DOHH2 (cell line): Measurements from ENCODE around the gene TIMM44.

Source experiments
- H3F3A ChIP-seq: fragments of 200-600 bp; sonication (generic), shearing (Covaris generic); 2 replicates; pipeline ENCODE4 v1.6.0; 2016; ENCODE audit warnings: antibody characterized with exemption, mild to moderate bottlenecking; ENCODE audit not compliant: control insufficient read depth, insufficient read depth
- H3K27ac ChIP-seq: fragments of 200-600 bp; sonication (generic); 2 replicates; pipeline ENCODE4 v1.5.1; 2014; ENCODE audit warnings: low read depth, mild to moderate bottlenecking, low read length, moderate library complexity
- H3K27me3 ChIP-seq: fragments of 200-600 bp; sonication (generic); 2 replicates; pipeline ENCODE4 v1.6.1; 2014; ENCODE audit warnings: mild to moderate bottlenecking, low read length, mixed read lengths; ENCODE audit not compliant: control insufficient read depth
- H3K36me3 ChIP-seq: fragments of 200-600 bp; sonication (generic); 2 replicates; pipeline ENCODE4 v1.6.1; 2014; ENCODE audit warnings: mild to moderate bottlenecking, low read length, moderate library complexity, mixed read lengths; ENCODE audit not compliant: control insufficient read depth
- H3K4me1 ChIP-seq: fragments of 200-600 bp; sonication (generic); 2 replicates; pipeline ENCODE4 v1.6.1; 2014; ENCODE audit warnings: mild to moderate bottlenecking, low read length, mixed read lengths; ENCODE audit not compliant: control insufficient read depth
- H3K4me2 ChIP-seq: fragments of 200-600 bp; sonication (generic); 2 replicates; pipeline ENCODE4 v1.6.0; 2014; ENCODE audit warnings: mild to moderate bottlenecking, low read length, moderate library complexity
- H3K4me3 ChIP-seq: fragments of 200-600 bp; sonication (generic); 2 replicates; pipeline ENCODE4 v1.5.1; 2014; ENCODE audit warnings: mild to moderate bottlenecking, low read length, mixed read lengths
- H3K79me2 ChIP-seq: fragments of 200-600 bp; sonication (generic); 2 replicates; pipeline ENCODE4 v1.6.1; 2014; ENCODE audit warnings: mild to moderate bottlenecking, low read length, mixed read lengths; ENCODE audit not compliant: control insufficient read depth
- H3K9me2 ChIP-seq: fragments of 200-600 bp; sonication (generic); replicated peaks from 2 replicates; pipeline ENCODE4 v1.6.1; 2014; ENCODE audit warnings: mild to moderate bottlenecking, low read length, mixed read lengths; ENCODE audit not compliant: control insufficient read depth
- H3K9me3 ChIP-seq: fragments of 200-600 bp; sonication (generic); 2 replicates; pipeline ENCODE4 v1.6.1; 2014; ENCODE audit warnings: antibody characterized with exemption, low read length, mixed read lengths; ENCODE audit not compliant: control insufficient read depth, insufficient read depth
- H4K20me1 ChIP-seq: fragments of 200-600 bp; sonication (generic); 2 replicates; pipeline ENCODE4 v1.6.0; 2014; ENCODE audit warnings: low read depth, mild to moderate bottlenecking, antibody characterized with exemption, low read length, moderate library complexity; ENCODE audit not compliant: control insufficient read depth, insufficient read depth
- CTCF ChIP-seq: fragments of 200-600 bp; sonication (generic); IDR thresholded peaks from one replicate; pipeline ENCODE4 v1.5.1; 2014; ENCODE audit warnings: antibody characterized with exemption, mild to moderate bottlenecking, low read depth, low read length; ENCODE audit not compliant: poor library complexity, severe bottlenecking
- EZH2phosphoT487 ChIP-seq: fragments of 200-600 bp; sonication (generic); IDR thresholded peaks from 2 replicates; pipeline ENCODE4 v1.6.1; 2017; ENCODE audit warnings: borderline replicate concordance, mild to moderate bottlenecking, antibody characterized with exemption, low read length, moderate library complexity, mixed read lengths

The TIMM44 gene

GRCh38 chr19:7955696-7956095 lies 12.2 kb upstream of the TIMM44 start:
- no peaks in the 10 kb centered on the region for H3K9me2 ChIP-seq
- H3K79me2 ChIP-seq = no peaks in the 10 kb centered on the region
- H4K20me1 ChIP-seq = no peaks in the 10 kb centered on the region
- no peaks in the 10 kb centered on the region for H3K27me3 ChIP-seq
- H3K4me2 ChIP-seq = no peak overlapping the region
- no peak overlapping the region for H3K4me3 ChIP-seq
- TF ChIP-seq EZH2phosphoT487 (no peak), CTCF (no peak)
- H3F3A ChIP-seq = peaks cover 9% of the 10 kb centered on the region
- no peak overlapping the region for H3K27ac ChIP-seq
- no peaks in the 10 kb centered on the region for H3K4me1 ChIP-seq
- H3K36me3 ChIP-seq = peaks cover 10% of the 10 kb centered on the region
- no peaks in the 10 kb centered on the region for H3K9me3 ChIP-seq

- Histone ChIP-seq H3K79me2 (no peaks in the 10 kb centered on the region), H3K9me2 (no peaks in the 10 kb centered on the region), H3K36me3 (no peaks in the 10 kb centered on the region), H3K27me3 (no peaks in the 10 kb centered on the region), H4K20me1 (no peaks in the 10 kb centered on the region), H3K4me3 (no peak overlapping the region), H3F3A (no peaks in the 10 kb centered on the region; the same call in 1 of the 2 replicates), H3K27ac (no peak overlapping the region), H3K4me2 (no peak overlapping the region), H3K9me3 (no peaks in the 10 kb centered on the region), H3K4me1 (no peaks in the 10 kb centered on the region)
- no peak for TF ChIP-seq CTCF
- TF ChIP-seq EZH2phosphoT487 = no peak
These were observed 10.1 kb upstream of the TIMM44 start for GRCh38 chr19:7953576-7953975.

GRCh38 chr19:7953060-7953459 lies 9.6 kb upstream of the TIMM44 start:
- TF ChIP-seq CTCF (no peak), EZH2phosphoT487 (no peak)
- H3K4me1 ChIP-seq = no peaks in the 10 kb centered on the region
- H3K4me2 ChIP-seq = no peak overlapping the region
- H3K4me3 ChIP-seq = no peak overlapping the region
- H3K9me2 ChIP-seq = no peaks in the 10 kb centered on the region
- H3K36me3 ChIP-seq = no peaks in the 10 kb centered on the region
- no peaks in the 10 kb centered on the region for H3K27me3 ChIP-seq
- no peak overlapping the region for H3K27ac ChIP-seq
- H4K20me1 ChIP-seq = no peaks in the 10 kb centered on the region
- H3K9me3 ChIP-seq = no peaks in the 10 kb centered on the region
- H3F3A ChIP-seq = no peaks in the 10 kb centered on the region; the same call in 1 of the 2 replicates
- no peaks in the 10 kb centered on the region for H3K79me2 ChIP-seq
